OCI-LY7 (cell line): ENCODE results near the gene CNOT6L. TPM values are rescaled to one million over a fixed set of nuclear protein-coding genes. Genes with fewer than 3 reads are reported as not detected.

Source experiments
- BruUV-seq: library from RNA; stranded (reverse); fragments of 400-500 nt; replicated peaks from 2 replicates; lab custom pipeline; 2021; lab: Mats Ljungman, UMichigan
- CTCF ChIA-PET: fragments of 300-600 bp; sonication (Branson Sonifier 250); formaldehyde crosslinking; loops from one replicate; lab custom pipeline; 2022; ENCODE audit warnings: antibody characterized with exemption; ENCODE audit not compliant: unreplicated experiment; lab: Charles Lee
- POLR2A ChIA-PET: fragments of 300-600 bp; sonication (Branson Sonifier 250); formaldehyde crosslinking; loops from one replicate; lab custom pipeline; 2022; ENCODE audit warnings: antibody characterized with exemption; lab: Charles Lee
- DNase-seq: peaks from one replicate; pipeline ENCODE4 v3.0.0-alpha.2; 2015; ENCODE audit warnings: low spot score
- H2AFZ ChIP-seq: fragments of 200-600 bp; sonication (generic), shearing (Covaris generic); 2 replicates; pipeline ENCODE4 v1.6.1; 2014; ENCODE audit warnings: mild to moderate bottlenecking, antibody characterized with exemption, low read length, moderate library complexity
- H3K27ac ChIP-seq: fragments of 200-600 bp; sonication (generic); 2 replicates; pipeline ENCODE4 v1.5.1; 2014; ENCODE audit warnings: mixed run types, low read depth, mild to moderate bottlenecking, moderate library complexity, low read length, inconsistent platforms; ENCODE audit not compliant: poor library complexity, severe bottlenecking
- H3K36me3 ChIP-seq: fragments of 200-600 bp; sonication (generic); 2 replicates; pipeline ENCODE4 v1.6.1; 2014; ENCODE audit warnings: mild to moderate bottlenecking, antibody characterized with exemption, low read length, moderate library complexity, mixed read lengths; ENCODE audit not compliant: insufficient read depth
- H3K4me1 ChIP-seq: fragments of 200-600 bp; sonication (generic); 2 replicates; pipeline ENCODE4 v1.5.1; 2014; ENCODE audit warnings: mild to moderate bottlenecking, low read length; ENCODE audit not compliant: insufficient read depth, poor library complexity, severe bottlenecking
- H3K4me2 ChIP-seq: fragments of 200-600 bp; sonication (generic); 2 replicates; pipeline ENCODE4 v1.6.1; 2014; ENCODE audit warnings: mild to moderate bottlenecking, low read length
- H3K4me3 ChIP-seq: fragments of 200-600 bp; sonication (generic); 2 replicates; pipeline ENCODE4 v1.5.1; 2014; ENCODE audit warnings: mild to moderate bottlenecking, low read depth, low read length; ENCODE audit not compliant: poor library complexity, severe bottlenecking
- H3K79me2 ChIP-seq: fragments of 200-600 bp; sonication (generic); 2 replicates; pipeline ENCODE4 v1.6.1; 2016; ENCODE audit warnings: low read depth, mild to moderate bottlenecking, low read length, moderate library complexity, mixed read lengths; ENCODE audit not compliant: insufficient read depth
- H3K9me2 ChIP-seq: fragments of 200-600 bp; sonication (generic); 2 replicates; pipeline ENCODE4 v1.6.1; 2016; ENCODE audit warnings: mild to moderate bottlenecking, low read length, mixed read lengths; ENCODE audit not compliant: insufficient read depth
- H3K9me3 ChIP-seq: fragments of 200-600 bp; sonication (generic); 2 replicates; pipeline ENCODE4 v1.6.1; 2014; ENCODE audit warnings: mild to moderate bottlenecking, mixed run types, low read length, mixed read lengths
- H4K20me1 ChIP-seq: fragments of 200-600 bp; sonication (generic); 2 replicates; pipeline ENCODE4 v1.6.1; 2014; ENCODE audit warnings: mild to moderate bottlenecking, antibody characterized with exemption, low read length, moderate library complexity, mixed read lengths; ENCODE audit not compliant: insufficient read depth
- EZH2phosphoT487 ChIP-seq: fragments of 200-600 bp; sonication (generic); IDR thresholded peaks from 2 replicates; pipeline ENCODE4 v1.6.1; 2018; ENCODE audit warnings: low read depth, borderline replicate concordance, mild to moderate bottlenecking, mixed run types, antibody characterized with exemption, low read length, moderate library complexity, mixed read lengths
- intact Hi-C: fragments of 100-400 bp; cut with micrococcal nuclease; formaldehyde crosslinking; loops from one replicate; pipeline ENCODE4 v1.10.0; 2022; ENCODE audit not compliant: unreplicated experiment
- total RNA-seq, 2 experiments: library from RNA; depleted of rRNA in 1 of 2; stranded (reverse); fragments of >200 nt in 1 of 2; shearing (Covaris generic) in 1 of 2; gene quantifications; 2 replicates each; pipeline ENCODE4 v1.2.3, GENCODE V29; 2014 to 2022
- TF ChIP-seq, protein P1 (sequence below): fragments of 200-600 bp; sonication (generic); conservative IDR thresholded peaks from 2 replicates; pipeline ENCODE4 v1.5.1; 2014; ENCODE audit warnings: mild to moderate bottlenecking, antibody characterized with exemption, low read length, moderate library complexity, mixed read lengths

Gene CNOT6L
- total RNA-seq, 2 experiments from 2014 or later: 21.4 to 112 TPM

DNA sequence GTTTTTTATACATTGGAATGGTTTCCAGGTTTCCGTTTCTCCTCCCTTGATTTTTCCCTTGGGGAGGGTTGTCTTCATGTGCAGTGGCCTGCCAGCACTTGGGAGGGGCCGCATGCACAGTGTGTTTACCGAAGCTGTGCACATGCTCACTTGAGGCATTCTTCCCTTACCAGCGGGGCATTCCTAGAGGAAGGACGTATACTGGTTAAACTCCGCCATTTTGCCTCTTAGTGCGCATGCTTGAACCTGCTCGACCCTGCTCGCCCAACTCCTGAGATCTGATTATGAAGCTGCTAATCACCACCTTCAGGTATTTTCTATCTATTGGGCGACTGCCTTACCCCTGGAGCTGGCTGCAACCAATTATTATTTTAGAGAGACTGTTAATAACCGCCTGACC, 137.4 kb downstream of the CNOT6L start:
- Histone ChIP-seq H4K20me1 (no peaks in the 10 kb centered on the region), H3K4me2 (no peak overlapping the region), H3K9me3 (no peaks in the 10 kb centered on the region), H3K36me3 (no peaks in the 10 kb centered on the region), H3K4me3 (no peak overlapping the region), H3K27ac (no peak overlapping the region), H2AFZ (no peak overlapping the region), H3K4me1 (no peaks in the 10 kb centered on the region), H3K79me2 (no peaks in the 10 kb centered on the region), H3K9me2 (no peaks in the 10 kb centered on the region)
- ChIA-PET POLR2A (interaction anchor here (0.6 kb wide), 1 partner anchor 184 kb away, joined by 3 read pairs; no protein-coding TSS in a partner anchor), CTCF (no interaction called here)
- intact Hi-C loops: no loop called here
- TF ChIP-seq, protein P1, sequence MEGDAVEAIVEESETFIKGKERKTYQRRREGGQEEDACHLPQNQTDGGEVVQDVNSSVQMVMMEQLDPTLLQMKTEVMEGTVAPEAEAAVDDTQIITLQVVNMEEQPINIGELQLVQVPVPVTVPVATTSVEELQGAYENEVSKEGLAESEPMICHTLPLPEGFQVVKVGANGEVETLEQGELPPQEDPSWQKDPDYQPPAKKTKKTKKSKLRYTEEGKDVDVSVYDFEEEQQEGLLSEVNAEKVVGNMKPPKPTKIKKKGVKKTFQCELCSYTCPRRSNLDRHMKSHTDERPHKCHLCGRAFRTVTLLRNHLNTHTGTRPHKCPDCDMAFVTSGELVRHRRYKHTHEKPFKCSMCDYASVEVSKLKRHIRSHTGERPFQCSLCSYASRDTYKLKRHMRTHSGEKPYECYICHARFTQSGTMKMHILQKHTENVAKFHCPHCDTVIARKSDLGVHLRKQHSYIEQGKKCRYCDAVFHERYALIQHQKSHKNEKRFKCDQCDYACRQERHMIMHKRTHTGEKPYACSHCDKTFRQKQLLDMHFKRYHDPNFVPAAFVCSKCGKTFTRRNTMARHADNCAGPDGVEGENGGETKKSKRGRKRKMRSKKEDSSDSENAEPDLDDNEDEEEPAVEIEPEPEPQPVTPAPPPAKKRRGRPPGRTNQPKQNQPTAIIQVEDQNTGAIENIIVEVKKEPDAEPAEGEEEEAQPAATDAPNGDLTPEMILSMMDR: no peak
- no peak for TF ChIP-seq EZH2phosphoT487
- no peak for DNase-seq
- no TSS peak for BruUV-seq

DNA sequence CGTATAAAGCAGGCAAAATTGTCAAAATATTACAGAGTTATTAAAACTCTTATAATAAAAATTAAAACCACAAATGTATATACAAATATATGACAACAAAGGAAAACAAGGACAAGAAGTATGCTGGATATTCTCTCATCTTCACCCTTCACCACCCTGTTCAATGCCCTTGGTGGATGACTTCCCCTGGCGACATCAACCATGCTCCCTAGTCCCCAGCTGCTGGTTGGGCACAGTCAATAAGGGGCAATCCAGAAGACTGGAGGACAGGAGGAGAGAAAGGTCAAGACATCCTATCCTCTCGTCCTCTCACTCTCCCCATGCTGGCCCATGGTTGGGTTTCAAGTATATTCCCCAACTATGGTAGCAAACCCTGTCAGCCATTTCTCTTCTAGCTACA, 142.3 kb downstream of the CNOT6L start:
- no TSS peak for BruUV-seq
- Histone ChIP-seq H3K4me2 (no peak overlapping the region), H3K9me3 (no peaks in the 10 kb centered on the region), H2AFZ (no peak overlapping the region), H3K36me3 (no peaks in the 10 kb centered on the region), H4K20me1 (no peaks in the 10 kb centered on the region), H3K4me3 (no peak overlapping the region), H3K27ac (no peak overlapping the region), H3K9me2 (no peaks in the 10 kb centered on the region), H3K4me1 (no peaks in the 10 kb centered on the region), H3K79me2 (no peaks in the 10 kb centered on the region)
- no peak for DNase-seq
- intact Hi-C loops: no loop called here
- CTCF ChIA-PET: no interaction called here
- TF ChIP-seq EZH2phosphoT487: no peak
- TF ChIP-seq, protein P1: no peak
- POLR2A ChIA-PET: interaction anchor here (1.2 kb wide), 1 partner anchor 22 kb away, joined by 3 read pairs; no protein-coding TSS in a partner anchor

DNA sequence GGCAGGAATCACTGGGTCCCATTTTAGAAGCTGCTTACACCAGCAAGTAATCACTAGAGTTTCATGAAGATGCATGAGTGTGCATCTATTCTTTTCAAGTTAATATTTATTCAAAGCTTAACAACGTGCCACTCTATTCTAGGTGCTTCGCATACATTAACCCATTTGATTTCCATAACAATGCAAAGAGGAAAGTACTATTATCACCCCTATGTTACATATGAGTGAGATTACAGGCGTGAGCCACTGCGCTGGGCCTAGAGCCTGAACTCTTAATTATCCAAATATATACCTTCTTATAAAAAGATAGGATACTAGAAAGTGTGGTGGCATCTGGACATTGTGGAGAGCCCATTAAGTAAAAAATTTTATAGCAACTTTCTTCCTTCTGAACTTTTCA, 148.1 kb downstream of the CNOT6L start:
- Histone ChIP-seq H3K4me2 (no peak overlapping the region), H4K20me1 (no peaks in the 10 kb centered on the region), H3K79me2 (no peaks in the 10 kb centered on the region), H3K9me2 (no peaks in the 10 kb centered on the region), H3K9me3 (no peaks in the 10 kb centered on the region), H3K4me3 (no peak overlapping the region), H3K4me1 (no peaks in the 10 kb centered on the region), H3K36me3 (no peaks in the 10 kb centered on the region), H2AFZ (no peak overlapping the region), H3K27ac (no peak overlapping the region)
- TF ChIP-seq EZH2phosphoT487: no peak
- TF ChIP-seq, protein P1: no peak
- ChIA-PET POLR2A (interaction anchor here (1.0 to 1.5 kb wide), 2 partner anchors 17 to 20 kb away, joined by 3 to 4 read pairs; no protein-coding TSS in a partner anchor), CTCF (no interaction called here)
- intact Hi-C loops: no loop called here
- BruUV-seq: no TSS peak
- no peak for DNase-seq
